ENCODE results near the gene PALMD. TPM values are rescaled to one million over a fixed set of nuclear protein-coding genes. Genes with fewer than 3 reads are reported as not detected.

The PALMD gene
- total RNA-seq, 1 experiment from 2014 or later, result not detected

DNA sequence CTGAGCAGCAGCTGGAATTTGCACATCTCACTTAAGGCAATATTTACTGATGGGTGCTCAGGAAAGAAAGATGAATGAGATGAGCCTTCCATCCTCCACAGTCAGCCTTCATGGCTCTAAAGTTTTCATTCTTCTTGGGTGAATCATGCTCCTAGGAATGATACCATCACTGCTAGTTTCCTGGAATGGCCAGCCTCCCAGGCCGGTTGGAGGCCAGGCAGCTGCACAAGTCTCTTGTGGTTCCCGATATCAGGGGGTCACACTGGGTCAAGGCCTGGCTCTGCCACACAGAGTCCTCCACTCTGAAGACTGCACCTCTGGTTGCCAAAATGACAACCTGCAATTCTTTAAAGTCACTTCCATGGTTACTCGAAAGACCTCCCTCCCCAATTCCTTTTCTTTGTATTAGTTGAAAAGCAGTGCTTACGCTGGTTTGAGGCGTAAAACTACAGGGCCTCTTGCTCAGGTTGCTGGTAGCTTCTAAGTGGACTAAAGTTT lies 46.2 kb upstream of the PALMD start:
- Histone ChIP-seq H2BK120ac (ENCODE audit: low read depth, low read length, poor library complexity, severe bottlenecking) (no peak overlapping the region), H3K9ac (ENCODE audit: extremely low read depth, insufficient read length, low read length) (no peak overlapping the region), H4K91ac (ENCODE audit: insufficient read length, low read depth, low read length) (no peak overlapping the region), H4K20me1 (ENCODE audit: control insufficient read depth, insufficient read depth, insufficient read length) (no peaks in the 10 kb centered on the region), H4K8ac (replicated peaks; ENCODE audit: insufficient read length, low read depth, low read length) (no peak overlapping the region), H2BK15ac (ENCODE audit: low read depth, low read length) (no peak overlapping the region), H3K79me1 (ENCODE audit: insufficient read depth, low read depth, low read length, poor library complexity, severe bottlenecking) (no peaks in the 10 kb centered on the region), H3K27ac (ENCODE audit: insufficient read length, low read depth, low read length) (no peak overlapping the region), H3K9me3 (ENCODE audit: control insufficient read depth, low read depth, low read length) (no peaks in the 10 kb centered on the region), H3K4me2 (ENCODE audit: insufficient read depth, insufficient read length, low read length) (no peak overlapping the region), H3K79me2 (ENCODE audit: insufficient read depth, low read length) (no peaks in the 10 kb centered on the region), H2AK5ac (ENCODE audit: insufficient read length, low read length) (no peak overlapping the region), H3K23ac (ENCODE audit: insufficient read length, low read depth, low read length) (no peak overlapping the region), H3K23me2 (ENCODE audit: insufficient read length, low read depth, low read length, poor library complexity, severe bottlenecking) (no peaks in the 10 kb centered on the region), H2BK20ac (ENCODE audit: low read depth, low read length, poor library complexity, severe bottlenecking) (no peak overlapping the region), H3K27me3 (ENCODE audit: insufficient read depth, low read length) (no peaks in the 10 kb centered on the region), H3K4me1 (ENCODE audit: insufficient read depth, low read length) (no peaks in the 10 kb centered on the region), H2BK5ac (ENCODE audit: insufficient read length, low read length) (no peak overlapping the region), H3K56ac (ENCODE audit: insufficient read length, low read depth, low read length) (no peak overlapping the region), H2BK12ac (ENCODE audit: insufficient read length, low read depth, low read length) (no peak overlapping the region), H3K18ac (ENCODE audit: insufficient read length, low read depth, low read length) (no peak overlapping the region), H3K14ac (ENCODE audit: insufficient read depth, low read length) (no peak overlapping the region), H3T11ph (ENCODE audit: low read length) (no peak overlapping the region), H2AFZ (ENCODE audit: low read length) (no peak overlapping the region), H3K4ac (ENCODE audit: low read depth, low read length) (no peak overlapping the region), H4K5ac (ENCODE audit: insufficient read length, low read depth, low read length) (no peak overlapping the region)
- no peak overlapping the region; a peak in 1 of 7 replicates for H3K27ac Mint-ChIP-seq
- DNase-seq, result no peak
- H3K27me3 Mint-ChIP-seq (ENCODE audit: low read depth), result no peaks in the 10 kb centered on the region
- no peaks in the 10 kb centered on the region for H3K4me1 Mint-ChIP-seq
- no CpG with 5 or more reads among the region's 5 CpGs for WGBS (ENCODE audit: extremely low coverage, insufficient read length, low lambda C conversion rate)
- no peaks in the 10 kb centered on the region for H3K36me3 Mint-ChIP-seq (ENCODE audit: insufficient read depth in 1 of 3, low read depth in 3 of 3)
- no peaks in the 10 kb centered on the region for H3K9me3 Mint-ChIP-seq
- no peak overlapping the region for H3K4me3 Mint-ChIP-seq
- no peak for TF ChIP-seq CTCF (conservative IDR thresholded peaks at IDR 0.05)

Data from H9 (cell line).